WTC11 (cell line): Measurements from ENCODE around the gene NMBR. TPM values are rescaled to one million over a fixed set of nuclear protein-coding genes. Genes with fewer than 3 reads are reported as not detected.

Source experiments
- ATAC-seq: fragments of 200-7000 bp; cut with Tn5 transposase; 2 replicates; pipeline ENCODE4 v1.10.0; 2021; ENCODE audit warnings: mild to moderate bottlenecking, moderate library complexity
- CTCF ChIA-PET: fragments of 300-600 bp; sonication (Branson Sonifier 250); formaldehyde crosslinking; loops from one replicate; lab custom pipeline; 2021; ENCODE audit warnings: antibody characterized with exemption; lab: Charles Lee
- POLR2A ChIA-PET: fragments of 350-600 bp; sonication (Branson Sonifier 250); formaldehyde crosslinking; loops from one replicate; lab custom pipeline; 2021; ENCODE audit warnings: antibody characterized with exemption; lab: Charles Lee
- DNase-seq: peaks from one replicate; pipeline ENCODE4 v3.0.0; 2021; ENCODE audit warnings: low spot score
- H3K27ac Mint-ChIP-seq: 2 replicates; pipeline ENCODE4 v1.8.0; 2021; ENCODE audit warnings: mixed read lengths
- H3K27me3 Mint-ChIP-seq: 2 replicates; pipeline ENCODE4 v1.8.0; 2021; ENCODE audit warnings: low read depth, mild to moderate bottlenecking, moderate library complexity, mixed read lengths
- H3K36me3 Mint-ChIP-seq: 2 replicates; pipeline ENCODE4 v1.8.0; 2021; ENCODE audit warnings: mixed read lengths
- H3K4me1 Mint-ChIP-seq: 2 replicates; pipeline ENCODE4 v1.8.0; 2022; ENCODE audit warnings: mixed read lengths
- H3K4me3 Mint-ChIP-seq: 2 replicates; pipeline ENCODE4 v1.8.0; 2021; ENCODE audit warnings: mild to moderate bottlenecking, moderate library complexity, mixed read lengths
- H3K9me3 Mint-ChIP-seq: 2 replicates; pipeline ENCODE4 v1.8.0; 2021; ENCODE audit warnings: mixed read lengths
- AFF4 ChIP-seq: sonication (generic); formaldehyde crosslinking; IDR thresholded peaks from 2 replicates; pipeline ENCODE4 v1.8.1; 2023; ENCODE audit warnings: mild to moderate bottlenecking, missing genetic modification reagents, borderline replicate concordance
- CBFB ChIP-seq: sonication (generic); formaldehyde crosslinking; IDR thresholded peaks from 2 replicates; pipeline ENCODE4 v1.8.1; 2022; ENCODE audit warnings: mild to moderate bottlenecking, low read depth, missing genetic modification reagents
- CREB1 ChIP-seq: sonication (generic); formaldehyde crosslinking; IDR thresholded peaks from 2 replicates; pipeline ENCODE4 v1.8.0; 2023; ENCODE audit warnings: mild to moderate bottlenecking, missing genetic modification reagents
- CREM ChIP-seq: sonication (generic); formaldehyde crosslinking; IDR thresholded peaks from 2 replicates; pipeline ENCODE4 v1.8.1; 2022; ENCODE audit warnings: mild to moderate bottlenecking, missing genetic modification reagents, moderate library complexity
- E2F5 ChIP-seq: sonication (generic); formaldehyde crosslinking; IDR thresholded peaks from 2 replicates; pipeline ENCODE4 v1.8.1; 2022; ENCODE audit warnings: mild to moderate bottlenecking, moderate library complexity, missing genetic modification reagents
- ETV6 ChIP-seq: sonication (generic); formaldehyde crosslinking; IDR thresholded peaks from 2 replicates; pipeline ENCODE4 v1.8.1; 2022; ENCODE audit warnings: mild to moderate bottlenecking, missing genetic modification reagents
- FOXJ3 ChIP-seq: sonication (generic); formaldehyde crosslinking; IDR thresholded peaks from 2 replicates; pipeline ENCODE4 v1.9.0; 2021; ENCODE audit warnings: missing genetic modification reagents, mild to moderate bottlenecking, borderline replicate concordance
- FOXP1 ChIP-seq: sonication (generic); formaldehyde crosslinking; IDR thresholded peaks from 2 replicates; pipeline ENCODE4 v1.8.0; 2022; ENCODE audit warnings: missing genetic modification reagents, mild to moderate bottlenecking, moderate library complexity, borderline replicate concordance
- GABPB1 ChIP-seq: sonication (generic); formaldehyde crosslinking; IDR thresholded peaks from 2 replicates; pipeline ENCODE4 v1.8.1; 2023; ENCODE audit warnings: mild to moderate bottlenecking, missing genetic modification reagents
- NFE2L1 ChIP-seq: sonication (generic); formaldehyde crosslinking; IDR thresholded peaks from 2 replicates; pipeline ENCODE4 v1.8.1; 2023; ENCODE audit warnings: missing genetic modification reagents
- NR1H2 ChIP-seq: sonication (generic); formaldehyde crosslinking; IDR thresholded peaks from 2 replicates; pipeline ENCODE4 v1.9.0; 2021; ENCODE audit warnings: mild to moderate bottlenecking, moderate library complexity, missing genetic modification reagents
- RELA ChIP-seq: sonication (generic); formaldehyde crosslinking; IDR thresholded peaks from 2 replicates; pipeline ENCODE4 v1.8.1; 2022; ENCODE audit warnings: missing genetic modification reagents, mild to moderate bottlenecking, borderline replicate concordance
- STAT6 ChIP-seq: sonication (generic); formaldehyde crosslinking; conservative IDR thresholded peaks from 2 replicates; pipeline ENCODE4 v1.8.1; 2023; ENCODE audit warnings: mild to moderate bottlenecking, low read depth, missing genetic modification reagents, moderate library complexity
- TEAD1 ChIP-seq: sonication (generic); formaldehyde crosslinking; IDR thresholded peaks from 2 replicates; pipeline ENCODE4 v1.8.0; 2022; ENCODE audit warnings: mild to moderate bottlenecking, missing genetic modification reagents
- TP53 ChIP-seq: sonication (generic); formaldehyde crosslinking; IDR thresholded peaks from 2 replicates; pipeline ENCODE4 v1.8.1; 2023; ENCODE audit warnings: mild to moderate bottlenecking, missing genetic modification reagents
- USF2 ChIP-seq: sonication (generic); formaldehyde crosslinking; IDR thresholded peaks from 2 replicates; pipeline ENCODE4 v1.8.1; 2023; ENCODE audit warnings: mild to moderate bottlenecking, missing genetic modification reagents, moderate library complexity
- ZBTB43 ChIP-seq: sonication (generic); formaldehyde crosslinking; IDR thresholded peaks from 2 replicates; pipeline ENCODE4 v1.8.1; 2023; ENCODE audit warnings: mild to moderate bottlenecking, missing genetic modification reagents
- ZMAT4 ChIP-seq: fragments of 250-450 bp; sonication (Bioruptor Pico); IDR thresholded peaks from 2 replicates; pipeline ENCODE4 v1.9.0; 2021; ENCODE audit warnings: mild to moderate bottlenecking
- ZNF281 ChIP-seq: sonication (generic); formaldehyde crosslinking; IDR thresholded peaks from 2 replicates; pipeline ENCODE4 v1.8.0; 2023; ENCODE audit warnings: mild to moderate bottlenecking, missing genetic modification reagents
- ZNF671 ChIP-seq: fragments of 250-450 bp; sonication (Bioruptor Pico); IDR thresholded peaks from 2 replicates; pipeline ENCODE4 v1.8.0; 2021; ENCODE audit warnings: mild to moderate bottlenecking
- ZSCAN18 ChIP-seq: fragments of 250-450 bp; sonication (Bioruptor Pico); IDR thresholded peaks from 2 replicates; pipeline ENCODE4 v2.1.2; 2022; ENCODE audit warnings: mild to moderate bottlenecking, moderate library complexity
- total RNA-seq: library from RNA; stranded (reverse); gene quantifications from 3 replicates; pipeline ENCODE4 v1.2.3, GENCODE V29; 2021

The NMBR gene
- total RNA-seq, 1 experiment from 2014 or later = not detected

GRCh38 chr6:142171351-142171750, 24.4 kb upstream of the NMBR start:
- H3K36me3 Mint-ChIP-seq = peaks cover 35% of the 10 kb centered on the region
- DNase-seq = no peak
- no peak for TF ChIP-seq ZSCAN18 (CRISPR knock-in tag)
- TF ChIP-seq NR1H2 = no peak
- no peak for TF ChIP-seq STAT6 (CRISPR knock-in tag)
- no peak for TF ChIP-seq ZBTB43
- TF ChIP-seq FOXJ3 (CRISPR knock-in tag) = no peak
- no peak for TF ChIP-seq GABPB1 (CRISPR knock-in tag)
- no peak for TF ChIP-seq RELA (CRISPR knock-in tag)
- no peak for TF ChIP-seq ETV6 (CRISPR knock-in tag)
- no peak for TF ChIP-seq USF2 (CRISPR knock-in tag)
- no peak for TF ChIP-seq CBFB (CRISPR knock-in tag)
- TF ChIP-seq FOXP1 (CRISPR knock-in tag) = no peak
- TF ChIP-seq CREB1 (CRISPR knock-in tag) = no peak
- no peak for TF ChIP-seq AFF4 (CRISPR knock-in tag)
- TF ChIP-seq TEAD1 = no peak
- TF ChIP-seq ZNF671 (CRISPR knock-in tag) = no peak
- no peak for TF ChIP-seq NFE2L1
- TF ChIP-seq, all 79 proteins: peak for 0
- Mint-ChIP-seq H3K9me3 (no peaks in the 10 kb centered on the region), H3K4me3 (no peak overlapping the region), H3K27ac (no peak overlapping the region), H3K27me3 (no peaks in the 10 kb centered on the region), H3K4me1 (no peaks in the 10 kb centered on the region)
- no peak for ATAC-seq
- ChIA-PET CTCF (no interaction called here), POLR2A (no interaction called here)

- Mint-ChIP-seq H3K36me3 (peaks cover 26% of the 10 kb centered on the region), H3K4me3 (no peak overlapping the region), H3K27ac (no peak overlapping the region), H3K9me3 (no peaks in the 10 kb centered on the region), H3K27me3 (no peaks in the 10 kb centered on the region), H3K4me1 (peaks cover 13% of the 10 kb centered on the region)
- ATAC-seq = no peak
- ChIA-PET POLR2A (no interaction called here), CTCF (interaction anchor here (0.6 kb wide), 1 partner anchor 20 kb away, joined by 3 read pairs; no protein-coding TSS in a partner anchor)
- no peak for DNase-seq
- TF ChIP-seq ZMAT4 (CRISPR knock-in tag) (no peak), E2F5 (CRISPR knock-in tag) (no peak), ZNF281 (CRISPR knock-in tag) (no peak), CREM (no peak), TP53 (CRISPR knock-in tag) (no peak)
Observed at GRCh38 chr6:142167486-142167885, 20.6 kb upstream of the NMBR start.
